Endodermal cell (in vitro differentiated cells): ENCODE measurements around the gene SLC37A3. TPM values are rescaled to one million over a fixed set of nuclear protein-coding genes. Genes with fewer than 3 reads are reported as not detected.
A peak's percentile ranks its signal among the peaks of the same experiment; 100 is the strongest.

Experiments
- DNase-seq: peaks from one replicate; pipeline ENCODE4 v3.0.0-alpha.2; 2017
- H3K27ac ChIP-seq: 2 replicates; pipeline ENCODE4 v1.5.1; 2013; ENCODE audit warnings: mild to moderate bottlenecking, low read depth, low read length, moderate library complexity
- H3K27me3 ChIP-seq: 2 replicates; pipeline ENCODE4 v1.6.1; 2013; ENCODE audit warnings: mild to moderate bottlenecking, low read length, moderate library complexity; ENCODE audit not compliant: insufficient read depth, control insufficient read depth, poor library complexity, severe bottlenecking
- H3K36me3 ChIP-seq: 2 replicates; pipeline ENCODE4 v1.7.0; 2013; ENCODE audit warnings: mild to moderate bottlenecking, low read length, moderate library complexity; ENCODE audit not compliant: control insufficient read depth, insufficient read depth
- H3K4me1 ChIP-seq: one replicate; pipeline ENCODE4 v1.7.0; 2013; ENCODE audit warnings: low read length; ENCODE audit not compliant: control insufficient read depth, insufficient read depth
- H3K4me3 ChIP-seq: 2 replicates; pipeline ENCODE4 v1.5.1; 2013; ENCODE audit warnings: mild to moderate bottlenecking, low read length, moderate library complexity
- H3K9ac ChIP-seq: 2 replicates; pipeline ENCODE4 v1.6.1; 2013; ENCODE audit warnings: mild to moderate bottlenecking, low read length, moderate library complexity; ENCODE audit not compliant: poor library complexity, severe bottlenecking; ENCODE audit errors: extremely low read depth
- H3K9me3 ChIP-seq: 2 replicates; pipeline ENCODE4 v1.6.1; 2013; ENCODE audit warnings: mild to moderate bottlenecking, low read length, moderate library complexity; ENCODE audit not compliant: control insufficient read depth
- H3K27ac Mint-ChIP-seq: 2 replicates; pipeline ENCODE4 v1.8.0; 2020; ENCODE audit warnings: mixed read lengths
- H3K27me3 Mint-ChIP-seq: 2 replicates; pipeline ENCODE4 v1.8.0; 2021; ENCODE audit warnings: mild to moderate bottlenecking, mixed read lengths; ENCODE audit not compliant: insufficient read depth
- H3K36me3 Mint-ChIP-seq: 2 replicates; pipeline ENCODE4 v1.8.0; 2020; ENCODE audit warnings: low read depth, mixed read lengths
- H3K4me1 Mint-ChIP-seq: 2 replicates; pipeline ENCODE4 v1.8.0; 2020; ENCODE audit warnings: mixed read lengths
- H3K4me3 Mint-ChIP-seq: 2 replicates; pipeline ENCODE4 v1.8.0; 2020; ENCODE audit warnings: mild to moderate bottlenecking, moderate library complexity, mixed read lengths
- H3K9me3 Mint-ChIP-seq: 2 replicates; pipeline ENCODE4 v1.8.0; 2020; ENCODE audit warnings: mild to moderate bottlenecking, mixed read lengths
- WGBS, 2 experiments: methylation state at CpG; one replicate each; pipeline versions ENCODE4 v1.1.5 to v1.1.7; 2013; ENCODE audit warnings: missing lambda C conversion rate in 2 of 2, mixed read lengths in 1 of 2; ENCODE audit not compliant: insufficient coverage in 1 of 2, insufficient read length in 1 of 2; 5-methylcytosine and 5-hydroxymethylcytosine counted together
- total RNA-seq, 2 donors: library from RNA; stranded (reverse); fragmentation: NEBNext Ultra II Directional in 1 of 2; extraction: Animal tissue kit (Norgen Biotek cat#: 25700) in 1 of 2; gene quantifications; 2 replicates in 1 of 2; 3 replicates in 1 of 2; pipeline ENCODE4 v1.2.1, GENCODE V29; 2021
- TF ChIP-seq, protein P1 (sequence below): fragments of 200-600 bp; sonication (generic); conservative IDR thresholded peaks from 2 replicates; pipeline ENCODE4 v1.5.0; 2021; ENCODE audit warnings: antibody characterized with exemption, mild to moderate bottlenecking

The SLC37A3 gene
- total RNA-seq, 2 donors from 2014 or later = 55.4 to 60.5 TPM

DNA sequence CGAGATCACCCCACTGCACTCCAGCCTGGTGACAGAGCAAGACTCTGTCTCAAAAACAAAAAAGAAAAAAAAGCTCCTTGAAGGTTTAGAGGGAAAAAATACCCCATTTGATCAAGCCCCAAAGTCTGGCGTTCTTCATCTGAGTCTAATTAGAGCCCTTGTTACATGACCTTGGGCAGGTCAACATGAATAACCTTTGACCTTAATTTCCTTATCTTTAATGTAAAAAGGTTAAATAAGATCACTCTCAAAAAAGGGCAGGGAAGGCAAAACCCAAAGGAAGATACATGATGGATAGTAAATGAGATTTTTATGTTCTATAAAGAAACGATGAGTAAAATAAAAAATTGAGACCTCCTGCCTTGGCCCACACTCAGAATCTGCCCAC lies 40.3 kb downstream of the SLC37A3 start:
- Histone ChIP-seq H3K27me3 (no peaks in the 10 kb centered on the region), H3K4me1 (no peaks in the 10 kb centered on the region), H3K36me3 (peaks cover 44% of the 10 kb centered on the region), H3K9me3 (peaks cover 5% of the 10 kb centered on the region), H3K4me3 (no peak overlapping the region), H3K9ac (no peak overlapping the region), H3K27ac (no peak overlapping the region)
- H3K4me3 Mint-ChIP-seq = no peak overlapping the region
- no peak for DNase-seq
- H3K9me3 Mint-ChIP-seq = peaks cover 10% of the 10 kb centered on the region
- H3K27me3 Mint-ChIP-seq = no peaks in the 10 kb centered on the region
- WGBS, 2 experiments = 96 to 100% methylated on average over 1 to 3 of the region's 3 CpGs
- no peaks in the 10 kb centered on the region for H3K4me1 Mint-ChIP-seq
- H3K27ac Mint-ChIP-seq = no peak overlapping the region
- peaks cover 63% of the 10 kb centered on the region for H3K36me3 Mint-ChIP-seq
- TF ChIP-seq, protein P1, sequence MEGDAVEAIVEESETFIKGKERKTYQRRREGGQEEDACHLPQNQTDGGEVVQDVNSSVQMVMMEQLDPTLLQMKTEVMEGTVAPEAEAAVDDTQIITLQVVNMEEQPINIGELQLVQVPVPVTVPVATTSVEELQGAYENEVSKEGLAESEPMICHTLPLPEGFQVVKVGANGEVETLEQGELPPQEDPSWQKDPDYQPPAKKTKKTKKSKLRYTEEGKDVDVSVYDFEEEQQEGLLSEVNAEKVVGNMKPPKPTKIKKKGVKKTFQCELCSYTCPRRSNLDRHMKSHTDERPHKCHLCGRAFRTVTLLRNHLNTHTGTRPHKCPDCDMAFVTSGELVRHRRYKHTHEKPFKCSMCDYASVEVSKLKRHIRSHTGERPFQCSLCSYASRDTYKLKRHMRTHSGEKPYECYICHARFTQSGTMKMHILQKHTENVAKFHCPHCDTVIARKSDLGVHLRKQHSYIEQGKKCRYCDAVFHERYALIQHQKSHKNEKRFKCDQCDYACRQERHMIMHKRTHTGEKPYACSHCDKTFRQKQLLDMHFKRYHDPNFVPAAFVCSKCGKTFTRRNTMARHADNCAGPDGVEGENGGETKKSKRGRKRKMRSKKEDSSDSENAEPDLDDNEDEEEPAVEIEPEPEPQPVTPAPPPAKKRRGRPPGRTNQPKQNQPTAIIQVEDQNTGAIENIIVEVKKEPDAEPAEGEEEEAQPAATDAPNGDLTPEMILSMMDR = no peak

DNA sequence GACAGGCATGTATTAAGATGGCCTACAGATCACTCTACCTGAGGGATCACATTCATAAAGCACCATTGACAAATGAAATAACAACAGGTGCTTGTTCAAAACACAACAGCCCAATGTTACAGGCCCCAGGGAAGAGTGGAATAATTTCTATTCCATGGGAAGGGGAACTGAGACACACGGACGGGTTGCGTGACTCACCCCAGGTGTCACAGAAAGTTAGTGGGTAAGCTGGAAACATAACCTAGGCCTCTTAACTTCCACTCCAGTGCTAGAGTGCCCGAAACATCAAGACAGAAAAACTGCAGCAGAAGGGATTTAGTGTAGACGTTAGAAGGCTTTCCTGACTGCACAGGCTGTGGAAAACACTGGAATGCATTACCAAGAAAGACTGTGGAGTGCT lies 48.3 kb downstream of the SLC37A3 start:
- Mint-ChIP-seq H3K27ac (peak overlapping the region; percentile 69), H3K36me3 (peaks cover 67% of the 10 kb centered on the region), H3K27me3 (no peaks in the 10 kb centered on the region), H3K9me3 (no peaks in the 10 kb centered on the region), H3K4me3 (no peak overlapping the region), H3K4me1 (peaks cover 15% of the 10 kb centered on the region)
- WGBS, 2 experiments = 86 to 95% methylated on average over 2 to 5 of the region's 5 CpGs
- Histone ChIP-seq H3K36me3 (peaks cover 74% of the 10 kb centered on the region), H3K27me3 (no peaks in the 10 kb centered on the region), H3K4me1 (peaks cover 11% of the 10 kb centered on the region), H3K4me3 (no peak overlapping the region), H3K9ac (no peak overlapping the region), H3K27ac (peak overlapping the region; percentile 92), H3K9me3 (no peaks in the 10 kb centered on the region)
- DNase-seq = no peak
- TF ChIP-seq, protein P1 = no peak

DNA sequence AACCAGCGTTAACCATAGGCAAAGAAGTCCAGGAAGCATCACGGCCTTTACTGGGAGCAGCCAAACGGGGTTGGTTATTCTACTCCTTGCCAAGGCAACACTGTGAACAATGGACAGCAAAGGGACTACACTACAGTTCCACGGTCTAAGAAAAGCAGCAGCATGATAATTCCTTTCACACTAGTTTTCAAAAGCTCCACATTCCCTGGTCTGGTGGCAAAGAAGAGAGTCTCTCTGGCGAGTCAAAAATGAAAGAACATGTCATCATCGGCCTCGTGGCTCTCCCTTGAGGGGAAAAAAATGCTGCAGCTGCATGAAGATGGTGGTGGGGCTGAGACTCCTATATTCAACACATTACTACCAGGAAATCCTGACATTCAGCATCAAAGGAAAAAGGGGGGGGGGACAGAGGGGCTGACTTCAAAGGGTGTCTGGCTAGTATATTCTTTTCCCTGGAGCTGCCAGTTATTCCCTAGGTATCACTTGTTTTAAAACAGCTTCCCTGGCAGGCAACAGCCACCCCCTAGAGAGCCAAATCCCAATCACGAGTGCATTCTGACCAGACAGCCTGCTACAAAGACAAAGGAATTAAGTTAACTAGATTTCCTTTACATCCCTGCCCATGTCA lies 49.1 kb downstream of the SLC37A3 start:
- Histone ChIP-seq H3K27me3 (no peaks in the 10 kb centered on the region), H3K36me3 (peaks cover 71% of the 10 kb centered on the region), H3K27ac (peak overlapping the region; percentile 92), H3K9ac (no peak overlapping the region), H3K9me3 (no peaks in the 10 kb centered on the region), H3K4me3 (peak overlapping the region; percentile 2), H3K4me1 (peaks cover 11% of the 10 kb centered on the region)
- H3K27ac Mint-ChIP-seq = peak overlapping the region; percentile 86
- peaks cover 61% of the 10 kb centered on the region for H3K36me3 Mint-ChIP-seq
- 66 to 76% methylated on average over 7 to 8 of the region's 8 CpGs for WGBS, 2 experiments
- no peaks in the 10 kb centered on the region for H3K27me3 Mint-ChIP-seq
- TF ChIP-seq, protein P1 = no peak
- H3K4me3 Mint-ChIP-seq = no peak overlapping the region
- no peaks in the 10 kb centered on the region for H3K9me3 Mint-ChIP-seq
- H3K4me1 Mint-ChIP-seq = peaks cover 15% of the 10 kb centered on the region
- peak; percentile 64 for DNase-seq
